PC-9 (cell line): Measurements from ENCODE around the gene OR1L4. TPM values are rescaled to one million over a fixed set of nuclear protein-coding genes. Genes with fewer than 3 reads are reported as not detected.

Experiments used
- Bru-seq: library from RNA; stranded (reverse); fragments of 400-500 nt; gene quantifications from one replicate; lab custom pipeline; 2021; lab: Mats Ljungman, UMichigan
- BruChase-seq, 2 experiments: library from RNA; stranded (reverse); fragments of 400-500 nt; gene quantifications; one replicate each; lab custom pipeline; 2021; lab: Mats Ljungman, UMichigan
- BruUV-seq: library from RNA; stranded (reverse); fragments of 400-500 nt; replicated peaks from 2 replicates; lab custom pipeline; 2021; lab: Mats Ljungman, UMichigan
- CTCF ChIA-PET: fragments of 300-600 bp; sonication (Branson Sonifier 250); formaldehyde crosslinking; loops from one replicate; lab custom pipeline; 2022; ENCODE audit warnings: antibody characterized with exemption; lab: Charles Lee
- POLR2A ChIA-PET: fragments of 300-600 bp; sonication (Branson Sonifier 250); formaldehyde crosslinking; loops from one replicate; lab custom pipeline; 2022; ENCODE audit warnings: antibody characterized with exemption; ENCODE audit not compliant: unreplicated experiment; lab: Charles Lee
- DNase-seq, 2 experiments: peaks; one replicate each; pipeline versions ENCODE4 v3.0.0 to v3.0.0-alpha.2; 2015 to 2022; ENCODE audit warnings: mixed read lengths in 1 of 2
- H2AFZ ChIP-seq: fragments of 200-600 bp; sonication (generic); 2 replicates; pipeline ENCODE4 v1.8.1; 2017; ENCODE audit warnings: antibody characterized with exemption
- H3F3A ChIP-seq: fragments of 200-600 bp; sonication (generic); 2 replicates; pipeline ENCODE4 v1.8.1; 2017; ENCODE audit warnings: antibody characterized with exemption, mild to moderate bottlenecking, low read depth; ENCODE audit not compliant: insufficient read depth
- H3K27ac ChIP-seq: fragments of 200-600 bp; sonication (generic); 2 replicates; pipeline ENCODE4 v1.6.1; 2016; ENCODE audit warnings: mixed run types
- H3K27me3 ChIP-seq: fragments of 200-600 bp; sonication (generic); 2 replicates; pipeline ENCODE4 v1.6.1; 2016; ENCODE audit warnings: low read depth, mixed run types; ENCODE audit not compliant: insufficient read depth
- H3K36me3 ChIP-seq: fragments of 200-600 bp; sonication (generic); 2 replicates; pipeline ENCODE4 v1.6.1; 2016; ENCODE audit warnings: low read depth, mixed run types
- H3K4me1 ChIP-seq: fragments of 200-600 bp; sonication (generic); replicated peaks from 2 replicates; pipeline ENCODE4 v1.6.1; 2016; ENCODE audit warnings: mixed run types; ENCODE audit not compliant: insufficient read depth
- H3K4me2 ChIP-seq: fragments of 200-600 bp; sonication (generic); 2 replicates; pipeline ENCODE4 v1.6.1; 2017; ENCODE audit warnings: mixed run types
- H3K4me3 ChIP-seq: fragments of 200-600 bp; sonication (generic); 2 replicates; pipeline ENCODE4 v1.6.1; 2016; ENCODE audit warnings: mixed run types
- H3K79me2 ChIP-seq: fragments of 200-600 bp; sonication (generic); 2 replicates; pipeline ENCODE4 v1.6.1; 2017; ENCODE audit warnings: low read depth, mixed run types
- H3K9me2 ChIP-seq: fragments of 200-600 bp; sonication (generic); 2 replicates; pipeline ENCODE4 v1.8.1; 2017; ENCODE audit warnings: mild to moderate bottlenecking; ENCODE audit not compliant: insufficient read depth
- H3K9me3 ChIP-seq: fragments of 200-600 bp; sonication (generic); 2 replicates; pipeline ENCODE4 v1.8.1; 2016; ENCODE audit warnings: low read depth; ENCODE audit not compliant: insufficient read depth
- H4K20me1 ChIP-seq: fragments of 200-600 bp; sonication (generic); 2 replicates; pipeline ENCODE4 v1.8.1; 2017; ENCODE audit not compliant: insufficient read depth
- CTCF ChIP-seq: fragments of 200-600 bp; sonication (generic); conservative IDR thresholded peaks from 2 replicates; pipeline ENCODE4 v1.6.1; 2017; ENCODE audit warnings: mixed run types, antibody characterized with exemption, mild to moderate bottlenecking, moderate library complexity
- EZH2 ChIP-seq: fragments of 200-600 bp; sonication (generic); IDR thresholded peaks from 2 replicates; pipeline ENCODE4 v1.8.0; 2017; ENCODE audit warnings: antibody characterized with exemption, low read depth
- intact Hi-C: fragments of 100-400 bp; cut with micrococcal nuclease; formaldehyde crosslinking; loops from one replicate; pipeline ENCODE4 v1.10.0; 2022; ENCODE audit not compliant: unreplicated experiment
- long read RNA-seq: library from polyadenylated mRNA; stranded (forward); transcript quantifications from one replicate; pipeline ENCODE4 v2.0.0, GENCODE V29; 2022
- total RNA-seq: library from RNA; stranded (reverse); gene quantifications from 2 replicates; pipeline ENCODE4 v1.2.3, GENCODE V29; 2021

The OR1L4 gene, protein sequence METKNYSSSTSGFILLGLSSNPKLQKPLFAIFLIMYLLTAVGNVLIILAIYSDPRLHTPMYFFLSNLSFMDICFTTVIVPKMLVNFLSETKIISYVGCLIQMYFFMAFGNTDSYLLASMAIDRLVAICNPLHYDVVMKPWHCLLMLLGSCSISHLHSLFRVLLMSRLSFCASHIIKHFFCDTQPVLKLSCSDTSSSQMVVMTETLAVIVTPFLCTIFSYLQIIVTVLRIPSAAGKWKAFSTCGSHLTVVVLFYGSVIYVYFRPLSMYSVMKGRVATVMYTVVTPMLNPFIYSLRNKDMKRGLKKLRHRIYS
- not detected in 2 replicates for total RNA-seq
- Bru-seq, nascent RNA: not detected
- BruChase-seq, experiment 1, labeled RNA remaining after a 2-hour chase: not detected
- BruChase-seq, experiment 2, labeled RNA remaining after a 6-hour chase: not detected
- long read RNA-seq: 0 reads

- Histone ChIP-seq H3K9me2 (no peaks in the 10 kb centered on the region), H3K27ac (no peak within 1 kb of the TSS), H3K79me2 (no peaks in the 10 kb centered on the region), H3F3A (no peaks in the 10 kb centered on the region), H3K9me3 (no peaks in the 10 kb centered on the region; the same call in 1 of the 2 replicates), H3K4me3 (no peak within 1 kb of the TSS), H3K36me3 (no peaks in the 10 kb centered on the region), H2AFZ (no peak within 1 kb of the TSS), H3K27me3 (no peaks in the 10 kb centered on the region), H3K4me2 (no peak within 1 kb of the TSS), H3K4me1 (no peaks in the 10 kb centered on the region), H4K20me1 (no peaks in the 10 kb centered on the region)
- no peak for DNase-seq
- POLR2A ChIA-PET: no interaction called here
- CTCF ChIA-PET: no interaction called here
- intact Hi-C loops: no loop called here
- TF ChIP-seq CTCF (no peak), EZH2 (no peak)
- no TSS peak for BruUV-seq
Observed at GRCh38 chr9:122723690-122724089, at the start of gene OR1L4. TSS of gene OR1L4 (plus strand) at chr9:122723990. CDS start at chr9:122723990, 0 bp downstream.

GRCh38 chr9:122684851-122685250, 38.9 kb upstream of the OR1L4 start:
- CTCF ChIA-PET: no interaction called here
- no peaks in the 10 kb centered on the region for H3K9me2 ChIP-seq
- intact Hi-C loops: no loop called here
- no peak overlapping the region for H3K4me3 ChIP-seq
- H4K20me1 ChIP-seq: no peaks in the 10 kb centered on the region
- 0 out of 2 replicates have a peak, but pooled peaks cover 5% of the 10 kb centered on the region for H3K9me3 ChIP-seq
- no peak for DNase-seq
- no peaks in the 10 kb centered on the region for H3K27me3 ChIP-seq
- H3K4me1 ChIP-seq: no peaks in the 10 kb centered on the region
- H3F3A ChIP-seq: no peaks in the 10 kb centered on the region
- no peak overlapping the region for H3K27ac ChIP-seq
- BruUV-seq: no TSS peak
- H2AFZ ChIP-seq: no peak overlapping the region
- no peak overlapping the region for H3K4me2 ChIP-seq
- POLR2A ChIA-PET: no interaction called here
- TF ChIP-seq CTCF (no peak), EZH2 (no peak)
- H3K36me3 ChIP-seq: no peaks in the 10 kb centered on the region
- H3K79me2 ChIP-seq: no peaks in the 10 kb centered on the region

DNA sequence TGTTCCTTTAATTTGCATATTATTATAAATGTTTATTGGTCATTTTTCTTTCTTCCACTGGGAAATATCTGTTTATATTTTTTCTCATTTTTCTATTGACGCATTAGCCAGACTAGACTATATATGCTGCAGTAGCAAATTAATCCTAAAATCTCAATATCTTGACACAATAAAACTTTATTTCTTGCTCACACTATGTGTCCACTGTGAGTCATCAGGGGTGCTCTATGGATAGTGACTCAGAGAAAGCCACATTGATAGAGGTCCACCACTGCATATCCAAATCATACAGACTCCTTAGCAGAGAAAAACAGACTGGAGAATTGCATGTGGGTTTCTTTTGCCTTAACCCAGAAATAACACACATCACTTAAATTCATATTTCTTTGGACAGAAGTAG, 28.1 kb upstream of the OR1L4 start:
- Histone ChIP-seq H3K4me1 (no peaks in the 10 kb centered on the region), H3K27me3 (peaks cover 8% of the 10 kb centered on the region; the same call in 1 of the 2 replicates), H3K4me3 (no peak overlapping the region), H4K20me1 (no peaks in the 10 kb centered on the region), H3K79me2 (no peaks in the 10 kb centered on the region), H2AFZ (no peak overlapping the region), H3K4me2 (no peak overlapping the region), H3K36me3 (no peaks in the 10 kb centered on the region), H3F3A (no peaks in the 10 kb centered on the region), H3K27ac (no peak overlapping the region), H3K9me2 (no peaks in the 10 kb centered on the region), H3K9me3 (no peaks in the 10 kb centered on the region)
- ChIA-PET CTCF (interaction anchor here (0.6 kb wide), 1 partner anchor 10 kb away, joined by 7 read pairs; no protein-coding TSS in a partner anchor), POLR2A (no interaction called here)
- no TSS peak for BruUV-seq
- intact Hi-C loops: no loop called here
- no peak for DNase-seq
- no peak for TF ChIP-seq EZH2
- no peak for TF ChIP-seq CTCF
